Esophagus muscularis mucosa (tissue), 4 donors: ENCODE data around the gene PRRC2B. TPM values are rescaled to one million over a fixed set of nuclear protein-coding genes. Genes with fewer than 3 reads are reported as not detected.

ENCODE experiments used
- DNase-seq: peaks from one replicate; pipeline ENCODE4 v3.0.0-alpha.2; 2017; ENCODE audit errors: extremely low spot score
- H3K27ac ChIP-seq, 4 donors: fragments of 200-600 bp; sonication (generic); replicated peaks in 1 of 4; 1 replicate in 3 of 4; 2 replicates in 1 of 4; pipeline ENCODE4 v1.5.1; 2016 to 2019; ENCODE audit warnings: mild to moderate bottlenecking in 1 of 4
- H3K27me3 ChIP-seq, 4 donors: fragments of 200-600 bp; sonication (generic); one replicate each; pipeline versions ENCODE4 v1.5.1 to v1.6.0; 2016 to 2019
- H3K36me3 ChIP-seq, 4 donors: fragments of 200-600 bp; sonication (generic); one replicate each; pipeline ENCODE4 v1.5.1; 2016 to 2019
- H3K4me1 ChIP-seq, 4 donors: fragments of 200-600 bp; sonication (generic); one replicate each; pipeline ENCODE4 v1.5.1; 2016 to 2019
- H3K4me3 ChIP-seq, 4 donors: fragments of 200-600 bp; sonication (generic); 1 replicate in 2 of 4; 2 replicates in 2 of 4; pipeline ENCODE4 v1.5.1; 2016 to 2019; ENCODE audit warnings: mild to moderate bottlenecking in 4 of 4, moderate library complexity in 1 of 4
- H3K9me3 ChIP-seq, 4 donors: fragments of 200-600 bp; sonication (generic); 1 replicate in 3 of 4; 2 replicates in 1 of 4; pipeline ENCODE4 v1.5.1; 2016 to 2019
- CTCF ChIP-seq, 3 experiments: fragments of 200-600 bp in 2 of 3; fragments of 450-650 bp in 1 of 3; sonication (generic) in 2 of 3; IDR thresholded peaks; one replicate each; pipeline ENCODE4 v1.5.1; 2017 to 2019; ENCODE audit warnings: antibody characterized with exemption in 3 of 3, mild to moderate bottlenecking in 2 of 3, moderate library complexity in 1 of 3
- EP300 ChIP-seq: sonication (generic); formaldehyde crosslinking; IDR thresholded peaks from one replicate; pipeline ENCODE4 v1.6.1; 2017; ENCODE audit warnings: antibody characterized with exemption
- POLR2A ChIP-seq: fragments of 450-650 bp; IDR thresholded peaks from one replicate; pipeline ENCODE4 v1.6.1; 2017; ENCODE audit warnings: antibody characterized with exemption, moderate library complexity, mild to moderate bottlenecking, low read depth
- POLR2AphosphoS5 ChIP-seq, 2 donors: sonication (generic); formaldehyde crosslinking; IDR thresholded peaks; one replicate each; pipeline ENCODE4 v1.6.1; 2017; ENCODE audit warnings: antibody characterized with exemption in 2 of 2
- WGBS: methylation state at CpG from one replicate; pipeline ENCODE4 v1.1.5; 2018; 5-methylcytosine and 5-hydroxymethylcytosine counted together
- intact Hi-C: fragments of 100-400 bp; cut with DNase I; formaldehyde crosslinking; loops from one replicate; pipeline ENCODE4 v1.15.1; 2023
- total RNA-seq, 4 donors: library from RNA; depleted of rRNA; stranded (reverse); fragments of >200 nt; gene quantifications; one replicate each; pipeline versions ENCODE4 v1.1.0 to v1.2.1, GENCODE V29; 2016

The PRRC2B gene
- total RNA-seq, 4 donors from 2014 or later = 109 to 226 (median 148) TPM

- TF ChIP-seq POLR2AphosphoS5 (IDR thresholded peaks at IDR 0.05) (no peak), CTCF (IDR thresholded peaks at IDR 0.05) (no peak), POLR2A (no peak), EP300 (no peak)
- no peaks in the 10 kb centered on the region for H3K9me3 ChIP-seq
- H3K36me3 ChIP-seq = no peaks in the 10 kb centered on the region
- H3K4me3 ChIP-seq = no peak overlapping the region
- peak overlapping the region; percentile 68 to 99 (median 80) for H3K27ac ChIP-seq
- peaks cover 85 to 100% (median 99%) of the 10 kb centered on the region in 4 donors for H3K4me1 ChIP-seq
- 45% methylated on average over 7 of the region's 7 CpGs for WGBS
- intact Hi-C loops = no loop called here
- no peak for DNase-seq
- no peaks in the 10 kb centered on the region for H3K27me3 ChIP-seq
Observed at GRCh38 chr9:131409458-131409992, 15.6 kb downstream of the PRRC2B start.

- no peaks in the 10 kb centered on the region for H3K36me3 ChIP-seq
- no peaks in the 10 kb centered on the region for H3K27me3 ChIP-seq
- H3K27ac ChIP-seq = peak overlapping the region; percentile 68 to 99 (median 80)
- 34% methylated on average over 7 of the region's 7 CpGs for WGBS
- no peak for TF ChIP-seq EP300
- TF ChIP-seq CTCF (IDR thresholded peaks at IDR 0.05) = no peak
- peak in 1 of 2 donors; percentile 25 for TF ChIP-seq POLR2AphosphoS5 (IDR thresholded peaks at IDR 0.05)
- TF ChIP-seq POLR2A = no peak
- H3K4me3 ChIP-seq = no peak overlapping the region
- H3K4me1 ChIP-seq = peaks cover 85 to 100% (median 99%) of the 10 kb centered on the region in 4 donors
- intact Hi-C loops = no loop called here
- DNase-seq = no peak
- H3K9me3 ChIP-seq = no peaks in the 10 kb centered on the region
Observed at GRCh38 chr9:131410044-131410491, 16.2 kb downstream of the PRRC2B start.

- 78% methylated on average over 15 of the region's 15 CpGs for WGBS
- TF ChIP-seq CTCF (IDR thresholded peaks at IDR 0.05) (no peak), POLR2AphosphoS5 (IDR thresholded peaks at IDR 0.05) (no peak), POLR2A (no peak), EP300 (no peak)
- peak overlapping the region in 3 of 4 donors; percentile 5 to 99 (median 16) for H3K27ac ChIP-seq
- no peaks in the 10 kb centered on the region for H3K9me3 ChIP-seq
- intact Hi-C loops = no loop called here
- no peak overlapping the region for H3K4me3 ChIP-seq
- H3K4me1 ChIP-seq = peaks cover 79 to 100% (median 99%) of the 10 kb centered on the region in 4 donors
- no peak for DNase-seq
- H3K27me3 ChIP-seq = no peaks in the 10 kb centered on the region
- no peaks in the 10 kb centered on the region for H3K36me3 ChIP-seq
Observed at GRCh38 chr9:131411719-131412681, 18.1 kb downstream of the PRRC2B start.

- DNase-seq = no peak
- peaks cover 0 to 3% (median 0%) of the 10 kb centered on the region in 4 donors for H3K36me3 ChIP-seq
- H3K27me3 ChIP-seq = no peaks in the 10 kb centered on the region
- WGBS = 85% methylated on average over 4 of the region's 4 CpGs
- H3K9me3 ChIP-seq = no peaks in the 10 kb centered on the region
- TF ChIP-seq CTCF (IDR thresholded peaks at IDR 0.05) (no peak), POLR2A (no peak), POLR2AphosphoS5 (IDR thresholded peaks at IDR 0.05) (no peak), EP300 (no peak)
- H3K27ac ChIP-seq = peak overlapping the region in 1 of 4 donors; percentile 69
- H3K4me1 ChIP-seq = peaks cover 82 to 100% (median 100%) of the 10 kb centered on the region in 4 donors
- intact Hi-C loops = no loop called here
- H3K4me3 ChIP-seq = no peak overlapping the region
Observed at GRCh38 chr9:131416509-131416908, 22.6 kb downstream of the PRRC2B start.
